NB4 (cell line): Measurements from ENCODE around the gene PLLP.

ENCODE experiments used
- DNase-seq: peaks from one replicate; pipeline ENCODE4 v3.0.0; 2010; ENCODE audit warnings: low read depth
- H3K4me3 ChIP-seq: one replicate; pipeline ENCODE4 v1.5.1; 2011; ENCODE audit warnings: mild to moderate bottlenecking, low read depth, low read length, moderate library complexity
- CTCF ChIP-seq: IDR thresholded peaks from one replicate; pipeline ENCODE4 v1.5.1; 2012; ENCODE audit warnings: low read depth, low read length
- MAX ChIP-seq: IDR thresholded peaks from 2 replicates; pipeline ENCODE4 v1.6.1; 2011; ENCODE audit warnings: low read depth, low read length
- MYC ChIP-seq: IDR thresholded peaks from 2 replicates; pipeline ENCODE4 v1.6.1; 2011; ENCODE audit warnings: low read depth, low read length
- POLR2A ChIP-seq: IDR thresholded peaks from 2 replicates; pipeline ENCODE4 v1.6.1; 2011; ENCODE audit warnings: mild to moderate bottlenecking; ENCODE audit not compliant: insufficient read length; ENCODE audit errors: extremely low read depth

PLLP gene

GRCh38 chr16:57258226-57258909 lies 26.1 kb downstream of the PLLP start:
- TF ChIP-seq MAX (no peak), CTCF (no peak), MYC (no peak), POLR2A (no peak)
- no peak overlapping the region for H3K4me3 ChIP-seq
- DNase-seq, result no peak

GRCh38 chr16:57257455-57258070 lies 26.9 kb downstream of the PLLP start:
- H3K4me3 ChIP-seq, result no peak overlapping the region
- TF ChIP-seq MAX (no peak), MYC (no peak), CTCF (no peak), POLR2A (no peak)
- DNase-seq, result no peak

- DNase-seq, result no peak
- no peak for TF ChIP-seq CTCF
- TF ChIP-seq MYC, result no peak
- no peak for TF ChIP-seq POLR2A
- TF ChIP-seq MAX, result no peak
- no peak overlapping the region for H3K4me3 ChIP-seq
Measured at GRCh38 chr16:57256601-57257395, 27.7 kb downstream of the PLLP start.

GRCh38 chr16:57255686-57256415 lies 28.6 kb downstream of the PLLP start:
- TF ChIP-seq MYC (no peak), POLR2A (no peak), CTCF (no peak), MAX (no peak)
- no peak for DNase-seq
- H3K4me3 ChIP-seq, result no peak overlapping the region

- DNase-seq, result no peak
- no peak overlapping the region for H3K4me3 ChIP-seq
- TF ChIP-seq MYC, result no peak
- no peak for TF ChIP-seq MAX
Measured at GRCh38 chr16:57253466-57253865, 31.0 kb downstream of the PLLP start.
